Mesenchymal stem cell (in vitro differentiated cells and primary cell): ENCODE results near the gene GNG12.

Experiments
- DNase-seq: peaks from one replicate; pipeline ENCODE4 v3.0.0-alpha.2; 2013
- H2AFZ ChIP-seq: one replicate; pipeline ENCODE4 v1.6.1; 2013; ENCODE audit warnings: low read depth, mild to moderate bottlenecking, control low read depth, inconsistent platforms, low read length, moderate library complexity
- H2AK5ac ChIP-seq: 2 replicates; pipeline ENCODE4 v1.6.1; 2013; ENCODE audit warnings: low read length, moderate library complexity, mild to moderate bottlenecking, inconsistent platforms; ENCODE audit not compliant: severe bottlenecking
- H2BK120ac ChIP-seq: one replicate; pipeline ENCODE4 v1.6.1; 2013; ENCODE audit warnings: low read depth, mild to moderate bottlenecking, inconsistent platforms, low read length, moderate library complexity
- H2BK12ac ChIP-seq, 2 experiments: one replicate each; pipeline ENCODE4 v1.6.1; 2013; ENCODE audit warnings: inconsistent platforms in 2 of 2, low read length in 2 of 2, mild to moderate bottlenecking in 2 of 2, moderate library complexity in 2 of 2, control low read depth in 1 of 2
- H2BK15ac ChIP-seq: one replicate; pipeline ENCODE4 v1.6.1; 2013; ENCODE audit warnings: mild to moderate bottlenecking, low read depth, inconsistent platforms; ENCODE audit not compliant: poor library complexity, severe bottlenecking
- H2BK5ac ChIP-seq: 2 replicates; pipeline ENCODE4 v1.6.1; 2013; ENCODE audit warnings: low read depth, mild to moderate bottlenecking, low read length, control low read depth, inconsistent platforms; ENCODE audit not compliant: poor library complexity, severe bottlenecking
- H3K14ac ChIP-seq, 2 experiments: one replicate each; pipeline ENCODE4 v1.6.1; 2013; ENCODE audit warnings: inconsistent platforms in 2 of 2, low read length in 2 of 2, control low read depth in 1 of 2, mild to moderate bottlenecking in 1 of 2, moderate library complexity in 1 of 2
- H3K18ac ChIP-seq, 2 experiments: one replicate each; pipeline ENCODE4 v1.6.1; 2013; ENCODE audit warnings: inconsistent platforms in 2 of 2, low read length in 2 of 2, control low read depth in 1 of 2, low read depth in 1 of 2, mild to moderate bottlenecking in 1 of 2
- H3K23ac ChIP-seq, 2 experiments: one replicate each; pipeline ENCODE4 v1.6.1; 2013; ENCODE audit warnings: inconsistent platforms in 2 of 2, low read length in 2 of 2, mild to moderate bottlenecking in 2 of 2, moderate library complexity in 2 of 2, control low read depth in 1 of 2
- H3K27ac ChIP-seq: 2 replicates; pipeline ENCODE4 v1.5.1; 2013; ENCODE audit warnings: mild to moderate bottlenecking, moderate library complexity, low read length, control low read depth, inconsistent platforms; ENCODE audit not compliant: poor library complexity, severe bottlenecking
- H3K27me3 ChIP-seq, 2 experiments: 2 replicates each; pipeline versions ENCODE4 v1.6.1 to v1.7.0; 2013; ENCODE audit warnings: low read length in 2 of 2, mild to moderate bottlenecking in 2 of 2, moderate library complexity in 2 of 2, control low read depth in 1 of 2, inconsistent platforms in 1 of 2; ENCODE audit not compliant: control insufficient read depth in 1 of 2, insufficient read depth in 1 of 2
- H3K36me3 ChIP-seq, 2 experiments: 2 replicates each; pipeline versions ENCODE4 v1.6.1 to v1.7.0; 2013; ENCODE audit warnings: low read length in 2 of 2, control low read depth in 1 of 2, inconsistent platforms in 1 of 2, low read depth in 1 of 2, mild to moderate bottlenecking in 1 of 2; ENCODE audit not compliant: insufficient read depth in 2 of 2, control insufficient read depth in 1 of 2
- H3K4ac ChIP-seq, 2 experiments: one replicate each; pipeline ENCODE4 v1.6.1; 2013; ENCODE audit warnings: inconsistent platforms in 2 of 2, low read length in 2 of 2, mild to moderate bottlenecking in 2 of 2, moderate library complexity in 2 of 2, control low read depth in 1 of 2, low read depth in 1 of 2
- H3K4me1 ChIP-seq: 2 replicates; pipeline ENCODE4 v1.6.1; 2013; ENCODE audit warnings: low read depth, low read length, control low read depth; ENCODE audit not compliant: control insufficient read depth, insufficient read depth
- H3K4me2 ChIP-seq: 2 replicates; pipeline ENCODE4 v1.6.1; 2013; ENCODE audit warnings: low read length, mild to moderate bottlenecking, inconsistent platforms; ENCODE audit not compliant: poor library complexity, severe bottlenecking
- H3K4me3 ChIP-seq, 2 experiments: 2 replicates each; pipeline versions ENCODE4 v1.5.1 to v1.7.0; 2013; ENCODE audit warnings: low read length in 2 of 2, mild to moderate bottlenecking in 2 of 2, control low read depth in 1 of 2, low read depth in 1 of 2; ENCODE audit not compliant: insufficient read depth in 1 of 2
- H3K79me1 ChIP-seq: replicated peaks from 2 replicates; pipeline ENCODE4 v1.6.1; 2013; ENCODE audit warnings: mild to moderate bottlenecking, control low read depth, low read length, inconsistent platforms; ENCODE audit not compliant: poor library complexity, severe bottlenecking
- H3K9ac ChIP-seq: 2 replicates; pipeline ENCODE4 v1.7.0; 2013; ENCODE audit warnings: mild to moderate bottlenecking, low read length, moderate library complexity
- H3K9me3 ChIP-seq: 2 replicates; pipeline ENCODE4 v1.7.0; 2013; ENCODE audit warnings: mild to moderate bottlenecking, low read length; ENCODE audit not compliant: control insufficient read depth
- H4K8ac ChIP-seq: one replicate; pipeline ENCODE4 v1.6.1; 2013; ENCODE audit warnings: inconsistent platforms, mild to moderate bottlenecking, low read length, moderate library complexity
- H4K91ac ChIP-seq: one replicate; pipeline ENCODE4 v1.6.1; 2013; ENCODE audit warnings: mild to moderate bottlenecking, low read length, inconsistent platforms
- WGBS: methylation state at CpG from one replicate; pipeline ENCODE4 v1.1.7; 2013; ENCODE audit warnings: mixed read lengths; 5-methylcytosine and 5-hydroxymethylcytosine counted together

GNG12 gene

GRCh38 chr1:67821263-67821662 is 12.0 kb downstream of the GNG12 start:
- H3K4ac ChIP-seq = no peak overlapping the region
- H3K23ac ChIP-seq = no peak overlapping the region
- WGBS = 89% methylated on average over 4 of the region's 4 CpGs
- no peak overlapping the region for H4K8ac ChIP-seq
- H3K18ac ChIP-seq = no peak overlapping the region
- H3K4me1 ChIP-seq = peaks cover 13% of the 10 kb centered on the region
- no peak overlapping the region for H3K4me2 ChIP-seq
- H4K91ac ChIP-seq = no peak overlapping the region
- no peak overlapping the region for H3K14ac ChIP-seq
- no peaks in the 10 kb centered on the region for H3K9me3 ChIP-seq
- H3K27me3 ChIP-seq = no peaks in the 10 kb centered on the region
- no peak for DNase-seq
- H3K36me3 ChIP-seq = peaks cover 8 to 10% of the 10 kb centered on the region in 2 experiments
- no peak overlapping the region for H2BK120ac ChIP-seq
- H3K79me1 ChIP-seq = peaks cover 27% of the 10 kb centered on the region
- H2AFZ ChIP-seq = no peak overlapping the region
- no peak overlapping the region for H2BK15ac ChIP-seq
- no peak overlapping the region for H3K27ac ChIP-seq
- H2BK5ac ChIP-seq = no peak overlapping the region
- no peak overlapping the region for H2BK12ac ChIP-seq
- H3K9ac ChIP-seq = no peak overlapping the region
- H3K4me3 ChIP-seq = no peak overlapping the region
- H2AK5ac ChIP-seq = no peak overlapping the region

GRCh38 chr1:67818725-67819301 is 14.5 kb downstream of the GNG12 start:
- Histone ChIP-seq H3K18ac (no peak overlapping the region), H4K91ac (no peak overlapping the region), H2AK5ac (no peak overlapping the region), H3K27ac (no peak overlapping the region), H2BK5ac (no peak overlapping the region), H2BK120ac (no peak overlapping the region), H3K4me3 (no peak overlapping the region), H3K14ac (no peak overlapping the region), H3K4me2 (no peak overlapping the region), H3K79me1 (peaks cover 26% of the 10 kb centered on the region), H3K23ac (no peak overlapping the region), H3K9ac (no peak overlapping the region), H3K27me3 (no peaks in the 10 kb centered on the region), H3K36me3 (peaks cover 14 to 16% of the 10 kb centered on the region in 2 experiments), H2BK12ac (no peak overlapping the region), H2BK15ac (no peak overlapping the region), H2AFZ (no peak overlapping the region), H3K4ac (no peak overlapping the region), H3K4me1 (peaks cover 12% of the 10 kb centered on the region), H4K8ac (no peak overlapping the region), H3K9me3 (no peaks in the 10 kb centered on the region)
- no peak for DNase-seq
- WGBS = 92% methylated on average over 8 of the region's 8 CpGs

- Histone ChIP-seq H3K4me1 (peaks cover 12% of the 10 kb centered on the region), H3K36me3 (peaks cover 14 to 16% of the 10 kb centered on the region in 2 experiments), H3K4me2 (no peak overlapping the region), H3K23ac (no peak overlapping the region), H3K27me3 (no peaks in the 10 kb centered on the region), H3K14ac (no peak overlapping the region), H4K8ac (no peak overlapping the region), H2BK120ac (no peak overlapping the region), H2BK5ac (no peak overlapping the region), H3K4ac (no peak overlapping the region), H3K9me3 (no peaks in the 10 kb centered on the region), H2AFZ (no peak overlapping the region), H2BK12ac (no peak overlapping the region), H2AK5ac (no peak overlapping the region), H3K9ac (no peak overlapping the region), H4K91ac (no peak overlapping the region), H3K4me3 (no peak overlapping the region), H2BK15ac (no peak overlapping the region), H3K79me1 (peaks cover 25% of the 10 kb centered on the region), H3K18ac (no peak overlapping the region), H3K27ac (no peak overlapping the region)
- DNase-seq = no peak
- WGBS = no CpG with 5 or more reads among the region's 1 CpG
These were observed 15.1 kb downstream of the GNG12 start for GRCh38 chr1:67818162-67818561.

- H2BK15ac ChIP-seq = no peak overlapping the region
- WGBS = 86% methylated on average over 1 of the region's 1 CpG
- H3K9me3 ChIP-seq = no peaks in the 10 kb centered on the region
- H3K4me2 ChIP-seq = no peak overlapping the region
- H2BK120ac ChIP-seq = no peak overlapping the region
- DNase-seq = no peak
- H2AFZ ChIP-seq = no peak overlapping the region
- H3K4ac ChIP-seq = no peak overlapping the region
- H3K4me3 ChIP-seq = no peak overlapping the region
- H3K14ac ChIP-seq = no peak overlapping the region
- no peak overlapping the region for H4K8ac ChIP-seq
- no peak overlapping the region for H4K91ac ChIP-seq
- no peak overlapping the region for H2BK12ac ChIP-seq
- no peak overlapping the region for H3K9ac ChIP-seq
- H3K23ac ChIP-seq = no peak overlapping the region
- H3K18ac ChIP-seq = no peak overlapping the region
- peaks cover 24% of the 10 kb centered on the region for H3K79me1 ChIP-seq
- no peak overlapping the region for H2AK5ac ChIP-seq
- H2BK5ac ChIP-seq = no peak overlapping the region
- H3K27ac ChIP-seq = no peak overlapping the region
- peaks cover 14 to 15% of the 10 kb centered on the region in 2 experiments for H3K36me3 ChIP-seq
- no peaks in the 10 kb centered on the region for H3K27me3 ChIP-seq
- H3K4me1 ChIP-seq = peaks cover 12% of the 10 kb centered on the region
These were observed 15.9 kb downstream of the GNG12 start for GRCh38 chr1:67817319-67817718.
